NCI-H748 (cell line): Measurements from ENCODE around the gene CCDC138.
A peak's percentile ranks its signal among the peaks of the same experiment; 100 is the strongest.
"Not testable (repeated sequence)": the region's sequence is repeated elsewhere in the genome, so short reads cannot be mapped to it uniquely, and the experiment has no call there.

ENCODE experiments used
- DNase-seq: peaks from one replicate; lab custom pipeline; 2025; ENCODE audit not compliant: unreplicated experiment; lab: John Stamatoyannopoulos, UW

Gene CCDC138, protein sequence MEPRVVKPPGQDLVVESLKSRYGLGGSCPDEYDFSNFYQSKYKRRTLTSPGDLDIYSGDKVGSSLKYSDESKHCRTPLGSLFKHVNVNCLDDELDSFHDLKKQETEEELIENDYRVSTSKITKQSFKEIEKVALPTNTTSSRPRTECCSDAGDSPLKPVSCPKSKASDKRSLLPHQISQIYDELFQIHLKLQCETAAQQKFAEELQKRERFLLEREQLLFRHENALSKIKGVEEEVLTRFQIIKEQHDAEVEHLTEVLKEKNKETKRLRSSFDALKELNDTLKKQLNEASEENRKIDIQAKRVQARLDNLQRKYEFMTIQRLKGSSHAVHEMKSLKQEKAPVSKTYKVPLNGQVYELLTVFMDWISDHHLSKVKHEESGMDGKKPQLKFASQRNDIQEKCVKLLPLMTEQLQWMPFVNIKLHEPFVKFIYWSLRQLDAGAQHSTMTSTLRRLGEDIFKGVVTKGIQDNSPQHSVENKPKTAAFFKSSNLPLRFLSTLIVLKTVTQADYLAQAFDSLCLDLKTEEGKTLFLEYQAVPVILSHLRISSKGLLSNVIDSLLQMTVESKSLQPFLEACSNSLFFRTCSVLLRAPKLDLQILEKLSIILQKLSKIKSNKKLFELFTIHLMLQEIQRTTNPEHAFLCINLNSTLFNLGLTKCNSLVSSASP

DNA sequence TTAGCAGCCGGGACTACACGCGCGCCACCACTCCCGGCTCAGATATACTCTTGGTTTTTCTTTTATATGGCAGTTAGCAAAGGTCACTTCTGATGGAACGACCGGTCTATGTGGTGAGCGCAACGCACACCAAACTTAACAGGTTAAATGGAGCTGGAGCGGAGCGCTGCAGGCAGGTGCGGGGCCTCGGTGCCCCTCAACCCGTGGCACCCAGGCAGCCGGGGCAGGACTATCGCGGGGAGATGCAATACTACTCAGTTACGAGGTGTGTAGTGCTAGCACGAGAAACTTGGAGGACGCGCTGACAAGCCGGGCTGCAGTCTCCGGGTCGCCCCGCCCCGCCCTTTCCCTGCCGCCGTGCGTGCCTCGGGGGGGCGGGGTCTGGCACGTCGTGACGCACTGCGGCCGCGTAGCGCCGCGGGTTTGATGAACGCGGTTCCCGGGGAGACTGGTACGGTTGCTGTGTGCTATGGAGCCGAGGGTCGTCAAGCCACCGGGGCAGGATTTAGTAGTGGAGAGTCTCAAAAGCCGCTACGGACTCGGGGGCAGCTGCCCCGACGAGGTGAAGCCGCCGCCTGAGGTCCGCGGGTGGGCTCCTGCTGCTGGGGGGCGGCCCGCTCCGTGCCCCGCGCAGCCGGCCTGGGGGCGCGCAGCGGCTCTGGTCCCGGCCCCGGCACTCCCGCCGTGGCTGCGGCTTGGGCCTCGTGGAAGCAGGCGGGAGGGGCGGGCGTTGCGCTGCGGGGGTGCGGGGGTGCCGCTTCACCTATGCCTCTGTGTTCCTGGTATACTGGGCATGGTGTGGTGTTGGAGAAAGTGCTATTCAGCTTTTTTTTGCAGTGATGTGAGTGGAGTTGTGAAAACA is at the start of gene CCDC138:
Gene CCDC138, plus strand, starts transcription at position 418 of the 862 bp plus-strand sequence. Its CDS starts 52 bp downstream, at position 470.
- peak; percentile 89 for DNase-seq

DNA sequence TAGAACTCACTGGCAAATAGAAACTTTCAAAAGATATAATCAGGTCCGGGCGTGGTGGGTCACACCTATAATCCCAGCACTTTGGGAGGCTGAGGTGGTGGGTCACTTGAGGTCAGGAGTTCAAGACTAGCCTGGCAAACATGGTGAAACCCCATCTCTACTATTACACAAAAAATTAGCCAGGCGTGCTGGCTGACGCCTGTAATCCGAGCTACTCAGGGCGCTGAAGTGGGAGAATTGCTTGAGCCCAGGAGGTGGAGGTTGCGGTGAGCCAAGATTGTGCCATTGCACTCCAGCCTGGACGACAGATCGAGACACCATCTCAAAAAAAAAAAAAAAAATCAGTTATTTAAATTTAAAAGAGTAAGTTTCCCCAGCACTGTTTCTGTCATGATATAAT is 28.6 kb upstream of the CCDC138 start:
- not testable (repeated sequence) for DNase-seq

DNA sequence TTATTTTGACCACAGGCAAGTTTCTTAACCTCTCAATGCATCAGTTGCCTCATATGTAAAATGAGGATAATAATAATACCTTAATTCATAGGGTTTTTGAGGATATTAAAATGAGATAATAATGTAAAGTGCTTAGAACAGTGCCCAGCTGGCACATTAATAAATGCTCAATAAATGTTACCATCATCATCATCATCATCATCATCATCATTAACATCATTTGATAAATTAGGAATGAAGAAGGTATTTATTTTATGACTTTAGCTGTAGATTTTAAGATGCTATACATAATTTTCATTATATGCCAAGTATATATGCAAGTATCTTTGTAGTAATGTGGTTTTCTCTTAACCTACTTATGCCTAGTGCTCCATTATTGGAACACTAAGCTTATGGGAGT is 24.0 kb upstream of the CCDC138 start:
- not testable (repeated sequence) for DNase-seq

DNA sequence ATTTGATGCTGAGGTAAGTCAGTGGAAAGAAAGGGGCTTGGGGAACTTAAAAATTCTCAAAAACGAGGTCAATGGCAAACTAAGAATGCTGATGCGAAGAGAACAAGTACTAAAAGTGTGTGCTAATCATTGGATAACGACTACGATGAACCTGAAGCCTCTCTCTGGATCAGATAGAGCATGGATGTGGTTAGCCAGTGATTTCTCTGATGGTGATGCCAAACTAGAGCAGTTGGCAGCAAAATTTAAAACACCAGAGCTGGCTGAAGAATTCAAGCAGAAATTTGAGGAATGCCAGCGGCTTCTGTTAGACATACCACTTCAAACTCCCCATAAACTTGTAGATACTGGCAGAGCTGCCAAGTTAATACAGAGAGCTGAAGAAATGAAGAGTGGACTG is 19.9 kb upstream of the CCDC138 start:
- not testable (repeated sequence) for DNase-seq

DNA sequence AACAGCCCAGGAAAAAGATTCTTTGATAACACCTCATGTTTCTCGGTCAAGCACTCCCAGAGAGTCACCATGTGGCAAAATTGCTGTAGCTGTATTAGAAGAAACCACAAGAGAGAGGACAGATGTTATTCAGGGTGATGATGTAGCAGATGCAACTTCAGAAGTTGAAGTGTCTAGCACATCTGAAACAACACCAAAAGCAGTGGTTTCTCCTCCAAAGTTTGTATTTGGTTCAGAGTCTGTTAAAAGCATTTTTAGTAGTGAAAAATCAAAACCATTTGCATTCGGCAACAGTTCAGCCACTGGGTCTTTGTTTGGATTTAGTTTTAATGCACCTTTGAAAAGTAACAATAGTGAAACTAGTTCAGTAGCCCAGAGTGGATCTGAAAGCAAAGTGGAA is 18.7 kb upstream of the CCDC138 start:
- DNase-seq: not testable (repeated sequence)

DNA sequence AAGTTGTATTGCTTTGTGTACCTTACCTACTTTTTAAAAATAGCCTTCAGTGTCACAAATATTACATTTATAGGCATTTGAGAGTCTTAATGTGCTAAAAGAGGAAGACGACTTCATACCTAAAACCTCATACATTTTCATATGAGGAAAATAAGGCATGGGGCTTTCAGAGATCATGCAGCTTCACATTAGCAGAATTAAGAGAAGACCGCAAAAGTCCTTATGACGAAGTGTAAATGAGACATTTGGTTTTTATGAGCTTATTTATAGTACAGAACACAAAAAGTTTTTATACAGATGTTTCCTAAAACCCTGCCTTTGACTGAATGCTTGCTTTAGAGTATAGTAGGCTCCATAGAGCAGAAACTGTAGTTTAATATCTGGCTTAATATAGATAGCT is 10.1 kb upstream of the CCDC138 start:
- no peak for DNase-seq

DNA sequence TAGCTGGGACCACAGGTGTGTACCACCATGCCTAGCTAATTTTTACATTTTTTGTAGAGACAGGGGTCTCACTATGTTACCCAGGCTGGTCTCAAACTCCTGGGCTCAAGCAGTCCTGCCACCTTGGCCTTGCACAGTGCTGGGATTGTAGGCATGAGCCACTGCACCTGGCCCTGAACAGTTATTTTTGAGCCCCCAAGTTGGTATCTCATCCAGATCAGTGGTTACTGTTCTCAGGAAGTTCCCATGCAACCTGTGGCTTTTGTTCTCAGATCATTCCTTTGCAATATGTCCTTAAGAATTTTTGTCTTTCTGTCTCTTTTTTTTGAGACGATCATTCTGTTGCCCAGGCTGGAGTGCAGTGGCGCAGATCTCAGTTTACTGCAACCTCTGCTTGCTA is 7.7 kb upstream of the CCDC138 start:
- no peak for DNase-seq

DNA sequence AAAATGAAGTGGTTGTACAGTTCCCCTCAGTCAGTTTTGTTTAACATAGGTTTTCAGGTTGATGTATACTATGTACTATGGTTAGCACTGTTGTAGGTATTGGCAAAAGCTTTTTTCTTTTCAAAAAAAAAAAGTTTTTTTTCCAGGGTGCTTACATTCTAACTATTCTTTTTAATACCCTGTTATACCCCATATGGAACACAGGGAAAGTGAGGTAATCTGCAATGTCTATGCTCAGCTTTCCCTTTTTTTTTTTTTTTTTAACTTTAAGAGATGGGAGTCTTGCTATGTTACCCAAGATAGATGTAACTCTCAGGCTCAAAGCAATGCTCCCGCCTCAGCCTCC is 590 bp upstream of the CCDC138 start:
- no peak for DNase-seq

DNA sequence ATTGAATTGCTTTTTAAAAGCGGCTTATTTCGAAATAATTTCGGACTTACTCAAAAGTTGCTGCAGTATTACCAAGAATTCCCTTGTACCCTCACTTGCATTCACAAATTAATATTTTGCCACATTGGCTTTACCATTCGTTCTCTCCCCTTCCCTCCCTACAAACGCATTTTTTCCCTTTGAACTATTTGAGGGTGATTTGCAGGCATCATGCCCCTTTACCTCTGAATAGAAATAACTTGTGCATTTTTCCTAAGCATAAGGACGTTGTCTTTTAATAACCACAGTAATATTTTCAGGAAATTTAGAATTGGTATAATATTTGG is 608 bp downstream of the CCDC138 start:
- DNase-seq: no peak

DNA sequence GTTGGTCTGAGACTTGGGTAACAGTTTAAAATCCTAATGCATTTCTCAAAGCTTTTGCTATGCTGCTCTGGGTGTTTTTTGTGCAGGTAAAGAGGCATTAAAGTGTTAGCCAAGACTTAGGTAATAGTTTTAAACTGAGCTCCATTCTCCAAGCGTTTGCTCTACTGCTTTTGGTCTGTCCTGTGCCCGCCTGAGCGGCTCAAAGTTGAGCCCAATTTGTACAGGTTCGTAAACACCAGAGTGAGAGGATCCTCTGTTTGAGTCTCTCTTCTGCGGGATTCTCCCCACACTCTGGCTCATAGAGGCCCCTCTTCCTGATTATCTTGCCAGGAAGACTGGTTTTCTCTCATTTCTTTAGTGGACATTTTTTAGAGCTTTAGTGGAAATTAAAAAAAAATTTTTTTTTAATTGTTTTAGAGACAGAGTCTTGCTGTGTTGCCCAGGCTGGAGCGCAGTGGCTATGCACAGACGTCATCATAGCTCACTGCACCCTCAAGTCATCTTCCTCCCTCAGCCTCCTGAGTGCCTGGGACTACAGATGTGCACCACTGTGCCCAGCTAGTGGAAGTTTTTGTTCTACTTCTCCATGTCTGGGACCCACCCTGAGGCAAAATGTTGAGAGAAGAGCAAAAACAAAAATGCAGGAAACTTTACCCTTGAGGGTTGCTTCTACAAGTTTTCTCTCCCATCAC is 16.6 kb downstream of the CCDC138 start:
- DNase-seq: no peak

DNA sequence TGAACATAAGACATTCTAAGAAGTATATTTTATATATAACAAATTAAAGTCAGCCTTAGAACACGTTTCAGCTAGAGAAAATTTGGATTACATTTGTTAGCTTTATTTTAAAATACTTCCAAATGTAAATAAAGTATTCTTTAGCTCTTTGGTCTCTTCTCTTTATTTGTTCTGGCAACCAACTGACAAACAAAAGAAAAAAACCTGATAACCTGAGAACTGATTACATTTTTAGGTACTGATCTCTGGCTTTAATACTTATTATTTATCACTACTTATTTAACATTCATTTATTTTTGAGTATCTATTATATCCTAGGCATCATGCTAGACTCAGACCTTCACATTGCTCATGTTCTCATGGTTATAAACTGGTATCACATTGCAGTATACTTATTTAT is 18.5 kb downstream of the CCDC138 start:
- no peak for DNase-seq

DNA sequence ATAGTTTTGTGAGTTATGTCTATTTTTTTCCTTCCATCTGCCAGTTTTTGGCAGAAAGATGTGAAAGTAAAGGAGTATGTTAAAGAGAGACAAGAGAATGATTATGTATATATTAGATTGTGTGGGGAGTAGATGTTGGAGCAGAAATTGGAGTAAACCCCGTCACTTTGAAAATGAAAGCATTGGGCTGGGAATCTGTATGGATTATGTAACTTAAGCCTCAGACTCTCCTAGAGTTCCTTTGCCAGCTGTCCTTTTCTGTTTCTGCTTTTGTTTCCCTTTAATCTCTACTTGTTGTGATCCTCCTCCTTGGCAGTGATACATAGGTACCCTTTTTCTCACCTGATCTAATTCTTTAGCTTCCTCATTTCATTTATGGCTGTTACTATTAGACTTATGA is 19.2 kb downstream of the CCDC138 start:
- no peak for DNase-seq

DNA sequence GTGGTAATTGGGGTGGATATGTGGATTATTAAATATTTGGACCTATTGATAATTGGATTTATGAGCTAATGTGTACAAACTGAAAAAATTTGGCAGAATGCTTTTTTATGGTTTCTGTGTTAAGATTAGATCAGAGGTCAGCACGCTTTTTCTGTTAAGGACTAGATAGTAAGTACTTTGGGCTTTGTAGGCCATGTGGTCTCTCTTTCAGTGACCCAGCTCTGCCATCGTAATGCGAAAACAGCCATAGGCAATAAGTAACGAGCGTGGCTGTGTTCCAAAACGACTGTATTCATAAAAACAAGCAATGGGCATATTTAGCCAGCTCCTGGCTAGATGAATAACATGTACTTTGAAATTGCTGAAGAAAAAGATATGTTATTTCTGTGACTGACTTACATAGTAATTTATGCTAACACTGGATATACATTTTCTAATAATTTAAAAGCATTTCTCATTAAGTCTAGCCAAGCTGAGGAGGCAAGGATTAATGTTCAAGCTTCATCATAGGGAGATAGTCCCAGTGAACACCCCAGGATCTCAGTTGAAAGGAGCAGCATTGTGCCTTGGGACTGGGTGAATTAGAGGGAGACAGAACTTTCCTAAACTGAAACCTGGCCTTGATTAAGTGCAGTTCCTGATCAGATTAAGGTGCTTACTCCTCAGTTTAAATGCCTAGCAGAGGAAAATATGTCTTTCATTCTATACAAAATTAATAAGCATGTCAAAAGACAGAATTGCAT is 20.0 kb downstream of the CCDC138 start:
- DNase-seq: no peak

DNA sequence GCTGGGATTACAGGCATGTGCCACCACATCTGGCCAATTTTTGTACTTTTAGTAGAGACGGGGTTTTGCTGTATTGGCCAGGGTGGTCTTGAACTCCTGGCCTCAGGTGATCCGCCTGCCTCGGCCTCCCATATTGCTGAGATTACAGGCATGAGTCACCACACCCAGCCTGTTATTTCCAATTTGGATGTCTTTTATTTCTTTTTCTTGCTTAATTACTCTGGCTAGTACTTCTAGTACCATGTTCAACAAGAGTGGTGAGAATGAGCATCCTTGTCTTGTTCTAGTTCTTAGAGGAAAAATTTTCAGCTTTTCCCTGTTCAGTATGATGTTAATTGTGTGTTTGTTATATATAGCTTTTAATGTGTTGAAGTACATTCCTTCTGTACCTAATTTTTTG is 23.4 kb downstream of the CCDC138 start:
- no peak for DNase-seq

DNA sequence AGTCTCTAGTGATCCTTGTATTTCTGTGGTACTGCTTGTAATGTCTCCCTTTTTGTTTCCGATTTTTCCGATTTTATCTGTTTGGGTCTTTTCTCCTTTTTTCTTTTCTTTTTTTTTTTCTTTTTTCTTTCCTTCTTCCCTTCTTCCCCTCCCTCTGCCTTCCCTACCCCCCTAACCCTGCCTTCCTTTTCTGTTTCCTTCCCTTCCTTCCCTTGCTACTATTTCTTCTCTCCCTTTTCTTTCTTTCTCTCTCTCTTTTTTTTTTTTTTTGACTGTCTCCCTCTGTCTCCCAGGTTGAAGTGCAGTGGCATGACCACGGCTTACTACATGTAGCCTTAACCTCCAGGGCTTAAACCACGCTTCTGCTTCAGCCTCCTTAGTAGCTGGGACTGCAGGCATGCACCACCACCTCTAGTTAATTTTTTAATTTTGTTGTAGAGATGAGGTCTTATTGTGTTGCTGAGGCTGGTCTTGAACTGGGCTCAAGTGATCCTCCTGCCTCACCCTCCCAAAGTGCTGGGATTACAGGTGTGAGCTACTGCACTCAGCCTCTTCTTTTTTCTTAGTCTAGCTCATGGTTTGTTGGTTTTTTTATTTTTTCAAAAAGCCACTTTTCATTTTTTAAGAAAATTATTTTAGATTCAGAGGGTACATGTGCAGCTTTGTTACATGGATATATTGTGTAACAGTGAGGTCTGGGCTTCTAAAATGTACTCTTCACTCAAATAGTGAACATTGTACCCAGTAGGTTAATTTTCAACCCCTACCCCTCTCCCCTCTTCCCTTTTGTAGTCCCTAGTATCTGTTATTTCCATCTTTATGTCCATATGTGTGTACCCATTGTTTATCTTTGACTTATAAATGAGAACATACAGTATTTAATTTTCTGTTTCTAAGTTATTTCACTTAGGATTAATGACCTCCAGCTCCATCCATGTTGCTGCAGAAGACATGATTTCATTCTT is 24.7 kb downstream of the CCDC138 start:
- no peak for DNase-seq

DNA sequence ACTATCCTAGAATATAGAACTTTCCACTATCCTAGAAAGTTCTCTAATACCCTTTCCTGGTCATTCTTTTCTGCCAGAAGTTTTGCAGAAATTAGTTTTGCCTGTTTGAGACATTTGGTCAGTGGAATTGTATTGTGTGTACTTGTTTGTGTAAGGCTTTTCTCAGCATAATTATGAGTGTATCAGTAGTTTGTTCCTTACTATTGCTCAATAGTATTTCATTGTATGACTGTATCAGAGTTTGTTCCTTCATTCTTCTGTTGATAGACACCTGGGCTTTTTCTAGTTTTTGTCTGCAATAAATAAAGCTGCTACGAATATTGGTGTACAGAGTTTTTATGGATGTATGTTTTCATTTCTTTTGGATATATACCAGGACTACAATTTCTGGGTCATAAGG is 27.2 kb downstream of the CCDC138 start:
- DNase-seq: no peak

DNA sequence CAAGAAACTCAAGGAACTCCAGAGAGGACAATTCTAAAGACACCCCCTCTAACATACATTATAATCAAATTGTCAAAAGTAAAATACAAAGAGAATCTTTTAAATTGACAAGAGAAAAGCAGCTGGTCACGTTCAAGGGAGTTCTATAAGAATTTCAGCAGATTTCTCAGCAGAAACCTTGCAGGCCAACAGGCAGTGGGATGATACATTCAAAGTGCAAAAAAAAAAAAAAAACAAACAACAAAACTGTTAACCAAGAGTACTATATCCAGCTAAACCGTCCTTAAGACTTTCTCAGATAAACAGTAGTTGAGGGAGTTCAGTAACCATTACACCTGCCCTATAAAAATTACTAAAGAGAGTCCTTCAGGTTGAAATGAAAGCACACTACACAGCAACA is 33.9 kb downstream of the CCDC138 start:
- DNase-seq: no peak

DNA sequence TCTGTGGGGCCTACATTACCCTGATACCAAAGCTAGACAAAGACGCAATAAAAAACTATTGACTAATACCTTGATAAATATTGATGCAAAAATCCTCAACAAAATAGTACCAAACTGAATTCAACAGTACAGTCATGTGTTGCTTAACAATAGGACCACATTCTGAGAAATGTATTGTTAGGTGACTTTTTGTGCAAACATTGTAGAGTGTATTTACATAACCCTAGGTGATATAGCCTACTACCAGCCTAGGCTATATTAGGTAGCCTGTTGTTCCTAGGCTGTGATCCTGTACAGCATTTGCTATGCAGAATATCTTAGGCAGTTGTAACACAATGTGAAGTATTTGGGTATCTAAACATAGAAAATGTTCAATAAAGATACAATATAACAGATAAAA is 36.7 kb downstream of the CCDC138 start:
- no peak for DNase-seq

DNA sequence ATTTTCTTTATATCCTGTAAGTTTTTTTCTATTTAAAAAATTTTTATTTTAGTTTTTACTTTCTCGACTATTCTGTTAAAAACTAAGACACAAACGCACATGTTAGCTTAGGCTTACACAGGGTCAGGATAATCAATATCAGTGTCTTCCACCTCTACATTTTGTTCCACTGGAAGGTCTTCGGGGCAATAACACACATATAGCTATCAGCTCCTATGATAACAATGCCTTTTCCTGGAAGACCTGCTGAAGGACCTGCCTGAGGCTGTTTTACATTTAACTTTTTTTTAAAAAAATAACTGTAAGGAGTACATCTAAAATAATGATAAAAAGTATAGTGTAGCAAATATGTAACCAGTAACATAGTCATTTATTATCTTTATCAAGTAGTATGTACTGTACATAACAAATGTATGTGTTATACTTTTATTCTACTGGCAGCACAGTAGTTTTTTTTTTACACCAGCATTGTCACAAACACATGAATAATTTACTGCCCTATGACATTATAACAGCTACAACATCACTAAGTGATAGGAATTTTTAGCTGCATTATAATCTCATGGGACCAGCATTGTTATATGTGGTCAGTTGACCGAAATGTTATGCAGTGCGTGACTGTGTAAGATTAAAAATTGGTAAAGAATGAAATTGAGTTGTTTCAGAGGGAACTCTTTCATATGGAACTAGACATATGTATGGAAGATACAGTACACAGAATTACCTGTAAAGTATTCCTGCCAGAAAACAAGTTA is 37.9 kb downstream of the CCDC138 start:
- DNase-seq: no peak
